Measurements from ENCODE around the gene HOXA9. TPM values are rescaled to one million over a fixed set of nuclear protein-coding genes. Genes with fewer than 3 reads are reported as not detected.

HOXA9 gene
- total and polyA plus RNA-seq, 8 donors = 0.25 to 68.1 TPM; not detected in 6

GRCh38 chr7:27197137-27198042 lies 32.1 kb upstream of the HOXA9 start:
- H3K9me3 ChIP-seq = no peaks in the 10 kb centered on the region
- 21 to 26% (median 24%) methylated on average over 18 of the region's 18 CpGs for WGBS, 5 donors
- no peak overlapping the region for H3K4me3 ChIP-seq
- no peak overlapping the region for H3K27ac ChIP-seq
- peaks cover 40 to 61% (median 54%) of the 10 kb centered on the region in 4 donors for H3K4me1 ChIP-seq
- no peaks in the 10 kb centered on the region for H3K36me3 ChIP-seq
- H3K27me3 ChIP-seq = peaks cover 54 to 100% (median 95%) of the 10 kb centered on the region in 3 donors
- no peak for DNase-seq
- intact Hi-C loops (cut with DNase I; ENCODE audit: low total_unique reads) = no loop called here
- no peak for TF ChIP-seq CTCF (IDR thresholded peaks at IDR 0.05)
- TF ChIP-seq POLR2A (IDR thresholded peaks at IDR 0.05) = no peak
- TF ChIP-seq POLR2AphosphoS5 (IDR thresholded peaks at IDR 0.05) = no peak
- no peak for TF ChIP-seq EP300 (IDR thresholded peaks at IDR 0.05)

- Histone ChIP-seq H3K4me3 (no peak overlapping the region), H3K27me3 (peaks cover 58 to 100% (median 95%) of the 10 kb centered on the region in 3 donors), H3K27ac (no peak overlapping the region), H3K36me3 (no peaks in the 10 kb centered on the region), H3K4me1 (peaks cover 39 to 57% (median 51%) of the 10 kb centered on the region in 4 donors), H3K9me3 (no peaks in the 10 kb centered on the region)
- TF ChIP-seq EP300 (IDR thresholded peaks at IDR 0.05) (no peak), POLR2A (IDR thresholded peaks at IDR 0.05) (no peak), CTCF (IDR thresholded peaks at IDR 0.05) (peak in 5 of 7 experiments; percentile 46 to 78 (median 57)), POLR2AphosphoS5 (IDR thresholded peaks at IDR 0.05) (peak in 1 of 3 donors; percentile 48)
- 2 to 5% (median 3%) methylated on average over 6 of the region's 6 CpGs for WGBS, 5 donors
- intact Hi-C loops (cut with DNase I; ENCODE audit: low total_unique reads) = no loop called here
- DNase-seq = peak; percentile 83 to 91
These were observed 31.0 kb upstream of the HOXA9 start for GRCh38 chr7:27196287-27196767.

DNA sequence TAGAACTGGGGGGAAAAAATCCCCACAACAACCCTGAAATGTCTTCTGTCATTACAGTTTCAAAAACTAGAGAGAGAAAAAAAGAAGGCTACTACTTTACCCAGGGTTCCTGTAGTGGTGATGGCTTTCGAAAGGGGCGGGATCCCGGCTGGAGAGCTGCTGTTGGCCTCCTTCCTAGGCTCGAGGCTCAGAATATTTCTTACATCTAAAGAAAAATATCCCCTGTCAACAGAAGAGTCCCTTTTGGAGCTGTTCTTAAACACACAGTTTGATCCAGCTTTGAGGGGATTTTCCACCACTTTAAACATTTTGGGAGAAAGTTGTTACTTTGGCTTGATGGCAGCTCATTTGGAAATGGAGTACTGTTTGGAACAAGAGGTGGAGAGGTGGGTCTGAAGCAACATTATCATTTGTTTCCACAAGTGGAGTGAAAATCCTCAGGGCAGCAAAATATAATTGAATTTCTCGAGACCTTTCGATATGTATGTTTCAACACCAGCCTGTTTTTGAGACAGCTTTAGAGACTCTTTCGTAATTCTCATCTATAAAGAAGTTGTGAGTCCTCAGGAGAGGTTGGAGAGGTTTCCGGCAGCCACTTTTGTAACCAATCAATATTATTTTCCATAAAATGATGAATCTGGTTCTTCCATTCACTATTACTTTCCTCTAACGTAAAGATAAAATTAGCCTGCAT lies 29.5 kb upstream of the HOXA9 start:
- TF ChIP-seq POLR2AphosphoS5 (IDR thresholded peaks at IDR 0.05) = no peak
- no peak for TF ChIP-seq CTCF (IDR thresholded peaks at IDR 0.05)
- no peak for TF ChIP-seq POLR2A (IDR thresholded peaks at IDR 0.05)
- TF ChIP-seq EP300 (IDR thresholded peaks at IDR 0.05) = no peak
- no peak overlapping the region for H3K4me3 ChIP-seq
- H3K36me3 ChIP-seq = no peaks in the 10 kb centered on the region
- H3K27me3 ChIP-seq = peaks cover 59 to 100% (median 95%) of the 10 kb centered on the region in 3 donors
- intact Hi-C loops (cut with DNase I; ENCODE audit: low total_unique reads) = no loop called here
- DNase-seq = no peak
- peaks cover 24 to 42% (median 38%) of the 10 kb centered on the region in 4 donors for H3K4me1 ChIP-seq
- no peaks in the 10 kb centered on the region for H3K9me3 ChIP-seq
- 27 to 38% (median 34%) methylated on average over 9 of the region's 9 CpGs for WGBS, 5 donors
- no peak overlapping the region for H3K27ac ChIP-seq

DNA sequence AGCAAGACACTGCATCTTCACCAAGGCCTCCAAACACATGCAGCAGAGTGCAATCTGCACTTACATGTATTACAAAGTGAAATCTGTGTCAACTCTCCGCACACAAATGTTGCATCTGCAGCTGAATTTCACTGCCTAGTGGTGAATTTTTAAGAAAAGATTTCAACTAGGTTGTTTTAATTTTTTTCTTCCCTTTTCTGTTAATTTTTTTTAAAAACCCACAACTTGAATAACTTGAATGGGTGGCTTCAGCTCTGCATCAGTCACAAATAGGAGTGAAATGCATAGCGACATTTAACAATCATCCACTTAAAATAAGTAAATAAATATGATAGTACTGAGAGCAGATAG lies 28.6 kb upstream of the HOXA9 start:
- H3K36me3 ChIP-seq = no peaks in the 10 kb centered on the region
- 30 to 39% (median 35%) methylated on average over 2 of the region's 2 CpGs for WGBS, 5 donors
- H3K27ac ChIP-seq = no peak overlapping the region
- TF ChIP-seq EP300 (IDR thresholded peaks at IDR 0.05) (no peak), CTCF (IDR thresholded peaks at IDR 0.05) (no peak), POLR2A (IDR thresholded peaks at IDR 0.05) (no peak), POLR2AphosphoS5 (IDR thresholded peaks at IDR 0.05) (no peak)
- DNase-seq = no peak
- H3K4me3 ChIP-seq = no peak overlapping the region
- no peaks in the 10 kb centered on the region for H3K9me3 ChIP-seq
- peaks cover 22 to 43% (median 37%) of the 10 kb centered on the region in 4 donors for H3K4me1 ChIP-seq
- intact Hi-C loops (cut with DNase I; ENCODE audit: low total_unique reads) = no loop called here
- peaks cover 60 to 100% (median 97%) of the 10 kb centered on the region in 3 donors for H3K27me3 ChIP-seq

Measured in stomach (tissue), 9 donors.